Kidney epithelial cell (primary cell): ENCODE data around the gene RAB17. TPM values are rescaled to one million over a fixed set of nuclear protein-coding genes. Genes with fewer than 3 reads are reported as not detected.

Experiments
- DNase-seq: peaks from one replicate; pipeline ENCODE4 v3.0.0-alpha.2; 2010; ENCODE audit warnings: low read depth
- H3K27me3 ChIP-seq: 2 replicates; pipeline ENCODE4 v1.6.0; 2011; ENCODE audit warnings: low read length; ENCODE audit not compliant: control insufficient read depth, insufficient read depth
- H3K36me3 ChIP-seq: 2 replicates; pipeline ENCODE4 v1.5.1; 2011; ENCODE audit warnings: low read length; ENCODE audit not compliant: control insufficient read depth, insufficient read depth
- H3K4me3 ChIP-seq: 2 replicates; pipeline ENCODE4 v1.5.1; 2011; ENCODE audit warnings: low read depth, mild to moderate bottlenecking, control low read depth, low read length
- total RNA-seq: library from RNA; depleted of rRNA; stranded (reverse); fragments of >200 nt; gene quantifications from 2 replicates; pipeline ENCODE4 v1.2.3, GENCODE V29; 2015
- TF ChIP-seq, protein P1 (sequence below): IDR thresholded peaks from 2 replicates; pipeline ENCODE4 v1.5.1; 2011; ENCODE audit warnings: mild to moderate bottlenecking, moderate library complexity, low read length, control low read depth, inconsistent platforms; ENCODE audit not compliant: insufficient read depth, poor library complexity, severe bottlenecking

Gene RAB17
- total RNA-seq, 1 donor from 2014 or later = 12.1 TPM

DNA sequence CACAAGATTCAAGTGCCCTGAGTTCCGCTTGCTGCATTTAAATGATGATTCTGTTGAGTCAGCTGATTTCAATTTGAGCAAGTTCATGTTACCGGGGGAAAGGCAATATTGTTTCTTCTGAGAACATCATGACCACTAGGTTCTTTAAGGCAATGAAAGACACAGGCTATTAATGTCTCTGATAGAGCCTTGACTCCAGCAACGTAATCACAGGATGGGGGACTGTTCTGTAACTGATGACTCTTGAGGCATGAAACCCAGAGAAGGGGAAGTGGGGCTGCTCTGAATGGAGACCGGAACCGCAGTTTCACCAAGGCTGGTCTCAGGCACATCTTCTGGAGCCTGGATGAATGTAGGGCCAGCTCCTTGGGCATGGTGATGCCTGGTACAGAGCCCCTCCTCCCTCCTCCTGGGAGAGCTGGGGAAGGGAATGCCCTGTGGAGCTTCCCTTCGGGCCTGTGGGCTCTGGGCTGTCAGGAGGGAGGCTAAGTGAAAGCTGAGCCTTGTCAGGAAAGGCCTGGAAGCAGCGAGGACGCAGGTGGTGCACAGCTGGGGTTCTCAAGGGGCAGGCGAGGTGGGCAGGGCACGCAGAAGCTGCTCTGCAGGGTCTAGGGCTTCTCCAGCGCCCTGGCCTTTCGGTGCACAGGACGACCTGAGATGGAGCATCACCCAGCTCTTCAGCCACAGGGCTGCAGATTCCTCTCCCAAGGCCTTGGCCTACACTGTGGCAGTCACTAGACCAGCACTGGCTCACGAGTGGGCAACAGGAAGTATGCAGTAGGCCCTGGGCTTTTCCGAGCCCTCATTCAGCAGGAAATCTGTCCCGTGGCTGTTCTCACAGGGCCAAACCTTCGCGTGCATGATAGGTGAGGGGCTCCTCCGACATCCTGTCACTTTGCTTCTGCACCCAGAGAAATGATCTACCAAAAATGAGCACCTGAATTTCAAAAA is 60.8 kb downstream of the RAB17 start:
- no peak overlapping the region for H3K4me3 ChIP-seq
- peaks cover 1% of the 10 kb centered on the region for H3K36me3 ChIP-seq
- TF ChIP-seq, protein P1, sequence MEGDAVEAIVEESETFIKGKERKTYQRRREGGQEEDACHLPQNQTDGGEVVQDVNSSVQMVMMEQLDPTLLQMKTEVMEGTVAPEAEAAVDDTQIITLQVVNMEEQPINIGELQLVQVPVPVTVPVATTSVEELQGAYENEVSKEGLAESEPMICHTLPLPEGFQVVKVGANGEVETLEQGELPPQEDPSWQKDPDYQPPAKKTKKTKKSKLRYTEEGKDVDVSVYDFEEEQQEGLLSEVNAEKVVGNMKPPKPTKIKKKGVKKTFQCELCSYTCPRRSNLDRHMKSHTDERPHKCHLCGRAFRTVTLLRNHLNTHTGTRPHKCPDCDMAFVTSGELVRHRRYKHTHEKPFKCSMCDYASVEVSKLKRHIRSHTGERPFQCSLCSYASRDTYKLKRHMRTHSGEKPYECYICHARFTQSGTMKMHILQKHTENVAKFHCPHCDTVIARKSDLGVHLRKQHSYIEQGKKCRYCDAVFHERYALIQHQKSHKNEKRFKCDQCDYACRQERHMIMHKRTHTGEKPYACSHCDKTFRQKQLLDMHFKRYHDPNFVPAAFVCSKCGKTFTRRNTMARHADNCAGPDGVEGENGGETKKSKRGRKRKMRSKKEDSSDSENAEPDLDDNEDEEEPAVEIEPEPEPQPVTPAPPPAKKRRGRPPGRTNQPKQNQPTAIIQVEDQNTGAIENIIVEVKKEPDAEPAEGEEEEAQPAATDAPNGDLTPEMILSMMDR = no peak
- H3K27me3 ChIP-seq = no peaks in the 10 kb centered on the region
- no peak for DNase-seq

DNA sequence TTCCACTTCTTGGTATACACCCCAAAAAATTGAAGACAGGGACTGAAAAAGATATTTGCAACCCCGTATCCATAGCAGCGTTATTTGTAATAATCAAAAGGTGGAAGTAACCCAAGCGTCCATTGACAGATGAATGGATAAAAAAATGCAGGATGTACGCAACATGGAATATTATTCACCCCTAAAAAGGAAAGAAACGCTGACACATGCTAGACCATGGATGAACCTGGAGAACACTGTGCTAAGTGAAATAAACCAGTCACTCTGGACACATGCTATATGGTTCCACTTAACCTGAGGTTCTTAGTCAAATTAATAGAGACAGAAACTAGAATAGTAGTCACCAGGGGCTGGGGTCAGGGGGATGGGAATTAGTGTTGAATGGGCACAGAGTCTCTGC is 62.8 kb downstream of the RAB17 start:
- no peak for DNase-seq
- H3K36me3 ChIP-seq = peaks cover 1% of the 10 kb centered on the region
- TF ChIP-seq, protein P1 = no peak

DNA sequence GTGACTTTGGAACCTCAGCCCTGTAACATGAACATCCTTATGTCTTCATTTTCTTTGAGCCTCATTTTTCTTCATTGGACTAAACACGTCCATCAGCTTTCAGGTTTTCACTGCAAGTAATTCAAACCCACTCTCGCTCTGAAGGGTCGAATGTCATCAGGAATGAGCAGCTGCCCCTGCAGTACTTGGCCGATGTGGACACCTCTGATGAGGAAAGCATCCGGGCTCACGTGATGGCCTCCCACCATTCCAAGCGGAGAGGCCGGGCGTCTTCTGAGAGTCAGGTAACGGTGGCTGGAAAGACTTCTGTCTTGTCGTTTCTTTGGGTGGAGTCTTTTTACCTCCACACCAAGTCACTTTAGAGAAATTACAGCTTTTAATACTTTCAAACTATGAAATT is 63.3 kb downstream of the RAB17 start:
- TF ChIP-seq, protein P1 = no peak
- Histone ChIP-seq H3K4me3 (no peak overlapping the region), H3K36me3 (peaks cover 1% of the 10 kb centered on the region), H3K27me3 (no peaks in the 10 kb centered on the region)
- DNase-seq = no peak

More for the DNA sequence above, 62.8 kb downstream of the RAB17 start:
- Histone ChIP-seq H3K27me3 (no peaks in the 10 kb centered on the region), H3K4me3 (no peak overlapping the region)

- H3K4me3 ChIP-seq = no peak overlapping the region
- no peaks in the 10 kb centered on the region for H3K27me3 ChIP-seq
- no peak for DNase-seq
- TF ChIP-seq, protein P1 = no peak
- peaks cover 1% of the 10 kb centered on the region for H3K36me3 ChIP-seq
Measured at GRCh38 chr2:237525559-237526157, 64.9 kb downstream of the RAB17 start.

DNA sequence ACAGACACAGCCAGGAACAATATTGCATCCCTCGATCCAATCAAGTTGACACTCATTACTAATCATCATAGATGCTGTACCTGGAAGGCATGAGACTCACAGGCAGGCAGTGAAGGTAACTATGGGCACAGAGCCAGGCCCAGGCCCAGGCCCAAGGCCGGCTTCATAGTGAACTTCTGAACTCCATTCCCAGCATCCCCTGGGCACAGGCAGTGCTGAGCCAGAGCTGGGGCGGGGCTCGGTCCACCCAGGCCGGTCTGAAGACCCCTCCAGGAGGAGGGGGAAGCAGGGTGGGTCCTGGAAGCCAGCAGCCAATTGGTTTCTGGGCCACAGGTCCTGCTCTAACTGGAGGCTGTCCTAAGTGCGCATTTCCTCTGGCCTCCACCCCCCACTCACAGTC is 65.9 kb downstream of the RAB17 start:
- Histone ChIP-seq H3K36me3 (peaks cover 1% of the 10 kb centered on the region), H3K27me3 (no peaks in the 10 kb centered on the region), H3K4me3 (no peak overlapping the region)
- TF ChIP-seq, protein P1 = no peak
- DNase-seq = no peak

Other genes with a start within 250 kb of the RAB17 start
- gene COL6A3, start 176.6 kb downstream of the RAB17 start, total RNA-seq = 81.9 and 124 TPM in 2 replicates
- 27.3 and 44.6 TPM in 2 replicates for gene MLPH, start 103.5 kb downstream of the RAB17 start, total RNA-seq
- gene PRLH, start 24.2 kb downstream of the RAB17 start, total RNA-seq = not detected in 2 replicates
- 89.0 and 97.5 TPM in 2 replicates for gene LRRFIP1, start 36.9 kb upstream of the RAB17 start, total RNA-seq
- gene RBM44, start 208.0 kb upstream of the RAB17 start, total RNA-seq = 0.07 and 0.50 TPM in 2 replicates